Activated T-helper 2 cell treated with anti-CD3 and anti-CD28 coated beads, Interferon-gamma antibody, Interleukin-2, Interleukin-4, amounts not matched to agents 10 μg/mL and 5 μg/mL and 100 μg/mL, durations not matched to agents 14 hours and 24 hours and 36 hours (primary cell): ENCODE measurements around the gene GNL2. TPM values are rescaled to one million over a fixed set of nuclear protein-coding genes. Genes with fewer than 3 reads are reported as not detected.

Experiments used
- total RNA-seq: library from RNA; stranded (reverse); gene quantifications from 2 replicates; pipeline ENCODE4 v1.2.3, GENCODE V29; 2022

The GNL2 gene
- total RNA-seq, 1 donor from 2014 or later, result 95.6 TPM

Other genes with a start within 250 kb of the GNL2 start
- 23.6 and 25.3 TPM in 2 replicates for gene ZC3H12A, start 121.4 kb downstream of the GNL2 start, total RNA-seq
- 87.9 and 93.0 TPM in 2 replicates for gene MEAF6, start 81.2 kb downstream of the GNL2 start, total RNA-seq
- 26.1 and 27.8 TPM in 2 replicates for gene SNIP1, start 41.6 kb downstream of the GNL2 start, total RNA-seq
- not detected in 2 replicates for gene DNALI1, start 39.0 kb downstream of the GNL2 start, total RNA-seq
- not detected in 2 replicates for gene RSPO1, start 39.0 kb upstream of the GNL2 start, total RNA-seq
- gene CDCA8, start 96.6 kb upstream of the GNL2 start, total RNA-seq, result 41.2 TPM in 2 replicates
- 0.21 TPM in 1 of 2 replicates, not detected in the other for gene EPHA10, start 169.2 kb upstream of the GNL2 start, total RNA-seq
- gene MANEAL, start 197.9 kb upstream of the GNL2 start, total RNA-seq, result 0.94 and 1.1 TPM in 2 replicates
- 22.6 and 24.5 TPM in 2 replicates for gene C1orf122, start 211.9 kb upstream of the GNL2 start, total RNA-seq
- 45.2 and 46.5 TPM in 2 replicates for gene YRDC, start 212.3 kb upstream of the GNL2 start, total RNA-seq